ENCODE results near the gene BTNL9. TPM values are rescaled to one million over a fixed set of nuclear protein-coding genes. Genes with fewer than 3 reads are reported as not detected.

The BTNL9 gene
- total and polyA plus RNA-seq, 2 of the 8 experiments (the other 6 are each of a cell fraction or from before 2014, with no cell fraction given) = 0.23 to 0.89 TPM

DNA sequence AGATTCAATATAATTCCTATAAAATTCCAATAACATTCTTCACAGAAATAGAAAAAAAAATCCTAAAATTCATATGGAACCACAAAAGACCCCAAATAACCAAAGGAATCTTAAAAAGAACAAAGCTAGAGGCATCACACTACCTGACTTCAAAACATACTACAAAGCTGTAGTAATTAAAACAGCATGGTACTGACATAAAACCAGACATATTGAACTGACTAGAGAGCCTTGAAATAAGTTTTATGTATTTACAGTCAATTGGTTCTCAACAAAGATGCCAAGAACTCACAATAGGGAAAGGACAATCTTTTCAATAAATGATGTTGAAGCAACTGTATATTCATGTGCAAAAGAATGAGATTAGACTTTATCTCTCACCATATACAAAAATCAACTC, 36.9 kb downstream of the BTNL9 start (continued):
- TF ChIP-seq, protein P1, sequence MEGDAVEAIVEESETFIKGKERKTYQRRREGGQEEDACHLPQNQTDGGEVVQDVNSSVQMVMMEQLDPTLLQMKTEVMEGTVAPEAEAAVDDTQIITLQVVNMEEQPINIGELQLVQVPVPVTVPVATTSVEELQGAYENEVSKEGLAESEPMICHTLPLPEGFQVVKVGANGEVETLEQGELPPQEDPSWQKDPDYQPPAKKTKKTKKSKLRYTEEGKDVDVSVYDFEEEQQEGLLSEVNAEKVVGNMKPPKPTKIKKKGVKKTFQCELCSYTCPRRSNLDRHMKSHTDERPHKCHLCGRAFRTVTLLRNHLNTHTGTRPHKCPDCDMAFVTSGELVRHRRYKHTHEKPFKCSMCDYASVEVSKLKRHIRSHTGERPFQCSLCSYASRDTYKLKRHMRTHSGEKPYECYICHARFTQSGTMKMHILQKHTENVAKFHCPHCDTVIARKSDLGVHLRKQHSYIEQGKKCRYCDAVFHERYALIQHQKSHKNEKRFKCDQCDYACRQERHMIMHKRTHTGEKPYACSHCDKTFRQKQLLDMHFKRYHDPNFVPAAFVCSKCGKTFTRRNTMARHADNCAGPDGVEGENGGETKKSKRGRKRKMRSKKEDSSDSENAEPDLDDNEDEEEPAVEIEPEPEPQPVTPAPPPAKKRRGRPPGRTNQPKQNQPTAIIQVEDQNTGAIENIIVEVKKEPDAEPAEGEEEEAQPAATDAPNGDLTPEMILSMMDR (IDR thresholded peaks at IDR 0.05; ENCODE audit: control extremely low read depth in 1 of 3, insufficient read depth in 1 of 3, low read depth in 1 of 3, low read length in 3 of 3) = no peak
- no peak for TF ChIP-seq HDAC6 (IDR thresholded peaks at IDR 0.05; ENCODE audit: low read depth, low read length)
